NOMO-1 (cell line): ENCODE measurements around the gene ARHGEF28.

Source experiments
- DNase-seq, 2 experiments: peaks; one replicate each; lab custom pipeline; 2025; ENCODE audit not compliant: unreplicated experiment in 2 of 2; lab: John Stamatoyannopoulos, UW

ARHGEF28 gene

GRCh38 chr5:73917891-73918290 lies 291.9 kb downstream of the ARHGEF28 start:
- DNase-seq, result no peak

- peak in 1 of 2 experiments; percentile 23 for DNase-seq
These were observed 292.8 kb downstream of the ARHGEF28 start for GRCh38 chr5:73918791-73919221.

- DNase-seq, result peak; percentile 43 to 60
These were observed 295.7 kb downstream of the ARHGEF28 start for GRCh38 chr5:73921741-73922140.

- DNase-seq, result no peak
These were observed 296.2 kb downstream of the ARHGEF28 start for GRCh38 chr5:73922224-73922623.

- no peak for DNase-seq
These were observed 297.0 kb downstream of the ARHGEF28 start for GRCh38 chr5:73922875-73923557.

GRCh38 chr5:73928476-73929070 lies 302.6 kb downstream of the ARHGEF28 start:
- no peak for DNase-seq

- DNase-seq, result no peak
These were observed 309.7 kb downstream of the ARHGEF28 start for GRCh38 chr5:73935719-73936118.

DNA sequence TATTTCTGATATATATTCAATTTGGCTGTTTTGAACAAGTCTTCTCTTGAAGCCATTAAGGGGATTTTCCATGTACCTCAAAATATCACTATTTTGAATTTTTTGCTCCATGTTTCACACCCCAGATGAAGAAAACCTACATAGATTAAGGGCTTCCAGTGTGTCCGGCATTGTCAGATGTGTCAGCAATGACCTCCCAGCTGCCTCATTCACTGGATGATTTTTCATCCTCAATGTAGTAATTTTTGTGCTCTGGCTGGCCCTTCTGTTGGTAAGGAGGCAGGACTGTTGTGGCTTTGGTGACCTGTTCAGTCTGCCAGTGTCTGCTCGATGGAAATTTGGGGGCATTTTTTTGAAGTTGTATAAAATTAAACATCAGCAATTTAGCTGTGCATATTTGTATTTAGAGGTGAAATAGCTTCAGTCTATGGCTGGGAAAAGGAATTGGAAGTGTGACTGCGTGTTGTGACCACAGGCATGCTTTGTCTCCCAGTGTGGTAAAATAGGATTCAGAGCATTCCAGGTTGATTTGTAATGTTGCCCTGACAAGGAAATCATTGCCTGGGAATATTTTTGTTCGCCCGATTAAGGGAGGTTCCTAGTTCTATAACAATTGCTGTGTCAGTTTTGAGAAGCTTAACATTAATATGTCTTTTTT lies 312.4 kb downstream of the ARHGEF28 start:
- DNase-seq, result no peak

GRCh38 chr5:73938938-73939320 lies 312.9 kb downstream of the ARHGEF28 start:
- DNase-seq, result no peak

GRCh38 chr5:73939557-73939956 lies 313.6 kb downstream of the ARHGEF28 start:
- no peak for DNase-seq

- no peak for DNase-seq
These were observed 314.0 kb downstream of the ARHGEF28 start for GRCh38 chr5:73940026-73940425.

DNA sequence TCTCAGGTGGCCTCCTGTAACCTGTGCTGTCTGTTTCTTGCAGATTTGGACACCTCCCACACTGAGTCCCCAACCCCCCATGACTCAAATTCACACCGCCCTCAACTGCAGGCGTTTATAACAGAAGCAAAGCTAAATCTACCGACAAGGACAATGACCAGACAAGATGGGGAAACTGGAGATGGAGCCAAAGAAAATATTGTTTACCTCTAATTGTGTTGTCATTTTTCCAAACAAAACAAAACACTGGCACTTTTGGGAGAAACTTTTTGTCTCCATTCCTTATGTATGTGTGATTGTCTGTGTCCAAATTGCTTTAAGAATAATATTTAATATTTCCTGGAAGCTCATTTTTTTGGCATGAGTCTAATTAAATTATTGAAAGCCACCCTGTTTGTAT lies 314.8 kb downstream of the ARHGEF28 start:
- DNase-seq, result no peak

GRCh38 chr5:73942783-73943182 lies 316.8 kb downstream of the ARHGEF28 start:
- no peak for DNase-seq

GRCh38 chr5:73943397-73943796 lies 317.4 kb downstream of the ARHGEF28 start:
- no peak for DNase-seq

DNA sequence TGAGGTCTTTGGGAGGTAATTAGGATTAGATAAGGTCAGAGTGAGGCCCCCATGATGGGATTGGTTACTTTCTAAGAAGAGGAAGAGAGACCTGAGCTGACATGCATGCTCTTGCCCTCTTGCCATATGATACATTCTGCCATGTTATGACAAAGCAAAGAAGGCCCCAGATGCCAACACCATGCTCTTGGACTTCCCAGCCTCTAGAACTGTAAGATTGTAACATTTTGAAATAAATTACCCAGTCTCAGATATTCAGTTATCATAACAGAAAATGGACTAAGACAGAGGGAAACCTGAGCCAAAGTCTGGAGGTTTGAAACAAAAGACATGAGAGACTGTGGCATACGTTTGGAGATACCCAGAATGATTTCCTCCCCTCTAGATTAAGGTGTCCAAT lies 318.6 kb downstream of the ARHGEF28 start:
- no peak for DNase-seq

DNA sequence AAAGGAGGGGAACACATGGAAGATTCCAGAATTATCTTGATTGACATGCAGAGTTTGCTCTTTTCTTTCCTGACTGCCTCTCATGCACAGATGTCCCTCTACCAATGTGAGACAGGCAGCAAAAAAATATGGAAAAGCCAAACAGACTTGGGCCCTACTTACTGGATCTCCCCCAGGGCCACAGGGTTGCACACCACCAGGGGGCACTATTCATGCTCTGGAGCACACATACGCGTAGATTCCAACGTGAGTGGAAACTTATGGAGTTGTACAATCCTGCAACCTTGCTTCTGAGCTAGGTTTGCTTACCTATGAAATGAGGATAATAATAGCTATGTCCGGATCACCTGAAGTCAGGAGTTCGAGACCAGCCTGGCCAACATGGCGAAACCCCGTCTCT lies 319.5 kb downstream of the ARHGEF28 start:
- no peak for DNase-seq

- no peak for DNase-seq
These were observed 320.3 kb downstream of the ARHGEF28 start for GRCh38 chr5:73946278-73946677.

- no peak for DNase-seq
These were observed 321.1 kb downstream of the ARHGEF28 start for GRCh38 chr5:73946919-73947602.

- no peak for DNase-seq
These were observed 322.1 kb downstream of the ARHGEF28 start for GRCh38 chr5:73947906-73948640.

- no peak for DNase-seq
These were observed 322.7 kb downstream of the ARHGEF28 start for GRCh38 chr5:73948720-73949119.

- no peak for DNase-seq
These were observed 324.5 kb downstream of the ARHGEF28 start for GRCh38 chr5:73950441-73950873.
